GM12874 (cell line): ENCODE measurements around the gene EYA2.

Source experiments
- TF ChIP-seq, protein P1 (sequence below): IDR thresholded peaks from 2 replicates; pipeline ENCODE4 v1.5.1; 2011; ENCODE audit warnings: low read depth, mild to moderate bottlenecking, control low read depth, low read length, moderate library complexity; ENCODE audit not compliant: insufficient read depth

The EYA2 gene

DNA sequence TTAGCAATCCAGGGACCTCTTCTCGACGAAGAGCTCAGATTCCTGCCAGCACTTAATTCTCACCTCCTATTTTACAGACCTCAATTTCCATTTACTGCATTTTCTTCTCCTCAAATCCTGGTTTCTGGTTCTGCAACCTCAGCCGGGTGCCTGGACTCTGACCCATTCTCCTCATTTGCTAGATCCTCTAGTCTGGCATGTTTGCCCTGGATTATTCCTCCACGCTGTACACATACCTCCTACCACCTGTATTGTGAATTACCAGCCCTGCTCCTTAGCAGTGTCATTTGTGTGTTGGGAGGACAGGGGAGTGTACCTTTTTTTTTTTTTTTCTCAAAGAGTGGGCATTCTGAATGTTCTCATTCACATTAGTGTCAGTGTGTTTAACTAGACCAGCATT is 257.4 kb downstream of the EYA2 start:
- TF ChIP-seq, protein P1, sequence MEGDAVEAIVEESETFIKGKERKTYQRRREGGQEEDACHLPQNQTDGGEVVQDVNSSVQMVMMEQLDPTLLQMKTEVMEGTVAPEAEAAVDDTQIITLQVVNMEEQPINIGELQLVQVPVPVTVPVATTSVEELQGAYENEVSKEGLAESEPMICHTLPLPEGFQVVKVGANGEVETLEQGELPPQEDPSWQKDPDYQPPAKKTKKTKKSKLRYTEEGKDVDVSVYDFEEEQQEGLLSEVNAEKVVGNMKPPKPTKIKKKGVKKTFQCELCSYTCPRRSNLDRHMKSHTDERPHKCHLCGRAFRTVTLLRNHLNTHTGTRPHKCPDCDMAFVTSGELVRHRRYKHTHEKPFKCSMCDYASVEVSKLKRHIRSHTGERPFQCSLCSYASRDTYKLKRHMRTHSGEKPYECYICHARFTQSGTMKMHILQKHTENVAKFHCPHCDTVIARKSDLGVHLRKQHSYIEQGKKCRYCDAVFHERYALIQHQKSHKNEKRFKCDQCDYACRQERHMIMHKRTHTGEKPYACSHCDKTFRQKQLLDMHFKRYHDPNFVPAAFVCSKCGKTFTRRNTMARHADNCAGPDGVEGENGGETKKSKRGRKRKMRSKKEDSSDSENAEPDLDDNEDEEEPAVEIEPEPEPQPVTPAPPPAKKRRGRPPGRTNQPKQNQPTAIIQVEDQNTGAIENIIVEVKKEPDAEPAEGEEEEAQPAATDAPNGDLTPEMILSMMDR, result no peak

DNA sequence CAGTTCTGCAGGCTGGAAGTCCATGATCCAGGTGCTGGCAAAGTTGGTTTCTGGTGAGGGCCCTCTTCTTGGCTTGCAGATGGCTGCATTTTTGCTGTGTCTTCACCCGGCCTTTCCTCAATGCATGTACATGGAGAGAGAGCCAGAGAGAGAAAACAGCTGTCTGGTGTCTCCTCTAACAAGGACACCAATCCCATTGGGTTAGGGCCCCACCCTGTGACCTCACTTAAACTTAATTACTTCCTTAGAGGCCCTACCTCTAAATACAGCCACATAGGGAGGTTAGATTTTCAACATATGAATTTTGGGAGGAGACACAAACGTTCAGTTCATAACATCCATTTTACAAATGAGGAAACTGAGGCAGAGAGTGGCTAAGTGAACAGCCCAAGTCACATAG is 259.4 kb downstream of the EYA2 start:
- TF ChIP-seq, protein P1, result no peak

DNA sequence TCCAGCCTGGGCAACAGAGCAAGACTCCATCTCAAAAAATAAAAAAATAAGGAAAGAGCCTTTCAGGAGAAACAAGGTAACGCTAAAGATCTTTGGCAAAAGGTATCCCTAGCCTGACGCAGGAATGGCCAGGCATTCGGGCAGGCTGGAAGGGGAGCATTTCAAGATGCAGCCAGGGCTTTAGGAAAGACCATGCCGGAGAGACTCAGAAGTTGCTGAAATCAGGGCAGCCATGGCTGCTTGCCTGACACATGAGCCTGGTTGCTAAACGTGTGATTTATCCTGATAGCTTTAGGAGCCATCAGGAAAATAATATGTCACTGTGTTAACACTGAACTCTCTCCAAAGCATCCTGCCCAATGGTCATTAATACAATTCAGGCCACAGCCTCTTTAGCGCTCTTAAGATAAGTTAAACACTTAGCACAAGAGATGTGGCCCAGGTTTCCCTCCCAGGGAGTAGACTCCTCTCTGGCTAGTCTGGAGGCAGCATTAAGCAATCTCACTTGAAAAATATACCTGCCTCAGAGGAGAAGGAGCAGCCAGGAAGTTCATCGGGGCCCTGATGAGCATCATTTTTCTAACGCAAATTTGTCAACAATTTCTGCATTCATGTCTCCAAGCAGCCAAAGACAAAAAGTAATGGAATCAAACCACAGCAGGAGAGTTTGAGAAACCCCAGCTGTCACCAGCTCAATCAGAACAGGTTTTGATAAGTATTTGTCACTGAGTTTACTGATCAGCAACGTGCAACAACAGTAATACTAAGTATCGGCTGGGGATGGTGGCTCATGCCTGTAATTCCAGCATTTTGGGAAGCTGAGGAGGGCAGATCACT is 261.9 kb downstream of the EYA2 start:
- TF ChIP-seq, protein P1, result no peak

DNA sequence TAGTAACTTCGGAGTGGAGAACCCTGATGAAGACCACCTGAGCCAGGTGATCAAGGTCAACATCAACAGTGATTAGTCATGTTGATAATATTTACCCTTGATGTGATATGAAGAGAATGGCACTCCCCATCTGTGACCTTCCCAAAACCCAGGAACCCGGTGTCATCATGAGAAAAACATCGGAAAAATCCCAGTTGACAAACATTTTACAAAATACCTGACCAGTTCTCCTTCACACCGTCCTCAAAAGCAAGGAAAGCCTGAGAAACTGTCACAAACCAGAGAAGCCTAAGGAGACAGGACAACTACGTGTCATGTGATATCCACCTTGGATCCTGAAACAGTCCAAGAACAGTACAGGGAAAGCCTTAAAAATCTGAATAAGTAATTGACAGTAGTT is 264.5 kb downstream of the EYA2 start:
- TF ChIP-seq, protein P1, result no peak

DNA sequence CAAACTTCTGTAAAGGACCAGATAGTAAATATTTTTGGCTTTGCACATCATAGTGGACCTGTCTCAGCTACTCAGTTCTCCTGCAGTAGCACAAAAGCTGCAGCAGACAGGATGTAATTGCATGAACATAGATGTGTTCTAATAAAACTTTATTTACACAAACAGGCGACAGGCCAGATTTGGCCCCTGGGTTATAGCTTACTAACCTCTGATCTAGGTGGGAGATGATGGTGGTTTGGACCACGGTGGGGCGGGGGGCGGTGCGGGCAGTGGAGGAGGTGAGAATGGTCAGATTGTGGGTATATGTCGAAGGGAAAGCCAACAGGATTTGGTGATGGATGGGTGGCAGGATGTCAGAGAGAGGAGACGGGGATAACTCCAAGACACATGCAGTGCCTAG is 265.6 kb downstream of the EYA2 start:
- TF ChIP-seq, protein P1, result no peak

DNA sequence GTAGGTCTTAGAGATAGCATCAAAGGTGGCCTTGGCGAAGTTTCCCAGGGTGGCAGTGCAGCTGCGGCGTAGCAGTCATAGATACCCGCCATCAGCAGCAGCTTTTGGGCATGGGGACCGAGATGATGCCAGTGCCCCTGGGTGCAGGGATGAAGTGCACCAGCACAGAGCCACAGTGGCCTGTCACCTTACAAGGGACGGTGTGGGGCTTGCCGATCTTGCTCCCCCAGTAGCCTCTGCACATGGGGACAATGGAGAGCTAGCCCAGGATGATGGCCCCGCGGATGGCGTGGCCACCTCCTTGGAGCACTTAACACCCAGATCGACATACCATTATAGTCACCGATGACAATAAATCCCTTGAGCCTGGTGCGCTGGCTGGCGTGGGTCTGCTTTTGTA is 266.3 kb downstream of the EYA2 start:
- TF ChIP-seq, protein P1, result no peak

DNA sequence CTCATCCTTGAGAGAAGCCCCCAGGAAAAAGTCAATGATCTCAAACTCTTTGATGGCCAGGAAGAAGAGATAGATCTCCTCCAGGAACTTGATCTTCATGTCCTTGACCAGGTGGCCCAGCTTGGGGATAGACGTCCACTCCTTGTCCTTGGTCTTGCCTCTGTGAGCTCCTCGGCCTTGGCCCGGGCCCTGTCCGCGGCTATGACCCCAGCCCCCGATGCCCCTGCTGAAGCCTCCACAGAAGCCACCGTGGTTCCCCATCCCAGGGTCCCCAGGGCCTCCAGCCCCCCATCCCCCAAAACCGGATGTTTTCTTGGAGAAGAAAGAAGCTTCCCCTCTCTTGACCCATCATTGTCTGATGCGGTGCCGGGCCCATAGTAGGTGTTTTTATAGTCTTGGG is 266.8 kb downstream of the EYA2 start:
- TF ChIP-seq, protein P1, result no peak
